22Rv1 (cell line): ENCODE measurements around the gene CLCN3.

ENCODE experiments used
- ZFX ChIP-seq: fragments of 450-650 bp; IDR thresholded peaks from 2 replicates; pipeline ENCODE4 v1.6.1; 2017; ENCODE audit warnings: antibody characterized with exemption, borderline replicate concordance
- TF ChIP-seq, protein P1 (sequence below): fragments of 450-650 bp; IDR thresholded peaks from 2 replicates; pipeline ENCODE4 v1.5.1; 2017; ENCODE audit warnings: mild to moderate bottlenecking

DNA sequence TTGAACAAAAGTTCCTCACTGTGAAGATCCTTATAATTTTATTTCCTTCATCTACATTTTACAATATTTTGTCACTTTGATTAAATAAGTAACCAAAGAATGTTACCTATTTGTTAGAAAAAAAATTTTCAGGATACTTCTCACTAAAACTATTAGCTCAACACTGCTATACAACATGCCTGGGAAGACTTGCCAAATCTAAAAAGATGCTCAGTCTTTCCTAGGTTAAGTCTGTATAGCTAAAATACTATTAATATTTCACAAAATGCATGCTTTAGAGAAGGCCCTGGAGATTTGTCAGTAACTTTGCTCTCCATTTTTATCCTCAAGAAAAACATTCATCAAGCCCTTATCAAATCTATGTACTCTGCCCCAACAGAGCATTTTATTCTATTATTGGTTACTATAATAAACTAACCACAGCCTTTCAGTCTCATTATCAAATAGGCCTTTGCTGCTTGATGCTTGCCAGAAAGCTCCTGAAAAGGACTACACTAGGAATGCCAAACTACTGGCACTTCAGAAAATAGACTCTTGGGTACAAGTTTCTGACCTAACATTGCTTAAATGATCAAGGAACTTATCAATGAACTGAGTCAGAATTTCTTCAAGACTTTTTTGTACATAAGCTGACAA lies 25.7 kb upstream of the CLCN3 start:
- TF ChIP-seq, protein P1, sequence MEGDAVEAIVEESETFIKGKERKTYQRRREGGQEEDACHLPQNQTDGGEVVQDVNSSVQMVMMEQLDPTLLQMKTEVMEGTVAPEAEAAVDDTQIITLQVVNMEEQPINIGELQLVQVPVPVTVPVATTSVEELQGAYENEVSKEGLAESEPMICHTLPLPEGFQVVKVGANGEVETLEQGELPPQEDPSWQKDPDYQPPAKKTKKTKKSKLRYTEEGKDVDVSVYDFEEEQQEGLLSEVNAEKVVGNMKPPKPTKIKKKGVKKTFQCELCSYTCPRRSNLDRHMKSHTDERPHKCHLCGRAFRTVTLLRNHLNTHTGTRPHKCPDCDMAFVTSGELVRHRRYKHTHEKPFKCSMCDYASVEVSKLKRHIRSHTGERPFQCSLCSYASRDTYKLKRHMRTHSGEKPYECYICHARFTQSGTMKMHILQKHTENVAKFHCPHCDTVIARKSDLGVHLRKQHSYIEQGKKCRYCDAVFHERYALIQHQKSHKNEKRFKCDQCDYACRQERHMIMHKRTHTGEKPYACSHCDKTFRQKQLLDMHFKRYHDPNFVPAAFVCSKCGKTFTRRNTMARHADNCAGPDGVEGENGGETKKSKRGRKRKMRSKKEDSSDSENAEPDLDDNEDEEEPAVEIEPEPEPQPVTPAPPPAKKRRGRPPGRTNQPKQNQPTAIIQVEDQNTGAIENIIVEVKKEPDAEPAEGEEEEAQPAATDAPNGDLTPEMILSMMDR, result no peak
- TF ChIP-seq ZFX, result no peak
